Progenitor cell of endocrine pancreas (in vitro differentiated cells): ENCODE measurements around the gene CLSTN2. TPM values are rescaled to one million over a fixed set of nuclear protein-coding genes. Genes with fewer than 3 reads are reported as not detected.

Experiments used
- DNase-seq: peaks from one replicate; pipeline ENCODE4 v3.0.0; 2021; ENCODE audit warnings: low spot score; ENCODE audit not compliant: unreplicated experiment
- H3K27ac Mint-ChIP-seq: 2 replicates; pipeline ENCODE4 v1.8.0; 2021; ENCODE audit warnings: mild to moderate bottlenecking, moderate library complexity, mixed read lengths
- H3K27me3 Mint-ChIP-seq: 2 replicates; pipeline ENCODE4 v1.8.0; 2021; ENCODE audit warnings: mixed read lengths
- H3K36me3 Mint-ChIP-seq: 2 replicates; pipeline ENCODE4 v1.8.0; 2022; ENCODE audit warnings: mixed read lengths; ENCODE audit not compliant: insufficient read depth
- H3K4me1 Mint-ChIP-seq: 2 replicates; pipeline ENCODE4 v1.8.0; 2021; ENCODE audit warnings: low read depth, mixed read lengths
- H3K4me3 Mint-ChIP-seq: 2 replicates; pipeline ENCODE4 v1.8.0; 2021; ENCODE audit warnings: low read depth, mild to moderate bottlenecking, moderate library complexity, mixed read lengths
- H3K9me3 Mint-ChIP-seq: 2 replicates; pipeline ENCODE4 v1.8.0; 2021; ENCODE audit warnings: low read depth, mixed read lengths
- CTCF ChIP-seq: fragments of 200-600 bp; sonication (generic); IDR thresholded peaks from one replicate; pipeline ENCODE4 v1.5.0; 2021; ENCODE audit warnings: antibody characterized with exemption, mild to moderate bottlenecking; ENCODE audit not compliant: unreplicated experiment
- total RNA-seq: library from RNA; stranded (reverse); gene quantifications from 2 replicates; pipeline ENCODE4 v1.2.1, GENCODE V29; 2021

CLSTN2 gene
- total RNA-seq, 1 donor from 2014 or later = 2.8 TPM

DNA sequence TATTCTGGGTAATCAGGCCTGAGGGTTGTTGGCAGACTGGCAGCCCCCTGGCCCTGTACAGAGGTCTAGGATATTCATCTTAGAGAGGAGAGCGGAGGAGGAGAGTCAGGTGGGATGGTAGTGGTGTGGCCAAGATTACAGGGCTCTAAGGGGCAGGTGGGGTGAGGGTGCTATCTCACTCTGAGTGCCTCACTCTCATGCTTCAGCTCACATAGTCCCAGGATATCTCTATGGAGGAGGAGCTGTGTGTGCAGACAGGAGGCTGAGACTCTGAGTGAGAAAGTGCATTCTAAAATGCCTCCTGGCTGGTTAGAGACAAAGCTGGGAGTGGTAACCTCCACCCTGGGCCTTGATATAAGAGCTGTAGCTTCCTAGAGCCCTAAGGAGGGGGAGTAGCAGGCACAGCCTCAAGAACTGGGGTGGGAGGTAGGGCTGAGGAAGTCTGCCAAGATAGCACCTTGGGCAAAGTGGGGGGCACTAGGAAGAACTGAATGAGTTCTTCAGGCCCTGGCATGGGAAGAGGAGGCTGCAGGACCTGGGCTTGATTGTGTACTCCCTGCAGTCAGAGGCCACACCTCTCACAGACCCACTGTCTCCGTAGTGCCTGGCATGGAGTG lies 39.9 kb downstream of the CLSTN2 start:
- H3K27me3 Mint-ChIP-seq = peaks cover 4% of the 10 kb centered on the region
- no peaks in the 10 kb centered on the region for H3K9me3 Mint-ChIP-seq
- H3K27ac Mint-ChIP-seq = no peak overlapping the region
- H3K4me3 Mint-ChIP-seq = no peak overlapping the region
- H3K4me1 Mint-ChIP-seq = peaks cover 3% of the 10 kb centered on the region
- DNase-seq = no peak
- H3K36me3 Mint-ChIP-seq = no peaks in the 10 kb centered on the region
- no peak for TF ChIP-seq CTCF

GRCh38 chr3:139975594-139976365 lies 40.8 kb downstream of the CLSTN2 start:
- DNase-seq = no peak
- peaks cover under 1% of the 10 kb centered on the region for H3K27me3 Mint-ChIP-seq
- no peaks in the 10 kb centered on the region for H3K9me3 Mint-ChIP-seq
- no peak overlapping the region for H3K4me3 Mint-ChIP-seq
- H3K27ac Mint-ChIP-seq = no peak overlapping the region
- H3K36me3 Mint-ChIP-seq = no peaks in the 10 kb centered on the region
- no peak for TF ChIP-seq CTCF
- peaks cover 3% of the 10 kb centered on the region for H3K4me1 Mint-ChIP-seq

GRCh38 chr3:139978966-139979365 lies 44.0 kb downstream of the CLSTN2 start:
- DNase-seq = no peak
- Mint-ChIP-seq H3K4me1 (peaks cover 3% of the 10 kb centered on the region), H3K9me3 (no peaks in the 10 kb centered on the region), H3K27me3 (no peaks in the 10 kb centered on the region), H3K27ac (no peak overlapping the region), H3K4me3 (no peak overlapping the region), H3K36me3 (no peaks in the 10 kb centered on the region)
- TF ChIP-seq CTCF = no peak

- Mint-ChIP-seq H3K4me3 (no peak overlapping the region), H3K4me1 (peaks cover 3% of the 10 kb centered on the region), H3K36me3 (no peaks in the 10 kb centered on the region), H3K27ac (no peak overlapping the region), H3K9me3 (no peaks in the 10 kb centered on the region), H3K27me3 (peaks cover 7% of the 10 kb centered on the region)
- DNase-seq = no peak
- no peak for TF ChIP-seq CTCF
Measured at GRCh38 chr3:139979991-139980390, 45.0 kb downstream of the CLSTN2 start.

GRCh38 chr3:139982404-139982803 lies 47.4 kb downstream of the CLSTN2 start:
- peaks cover 3% of the 10 kb centered on the region for H3K4me1 Mint-ChIP-seq
- TF ChIP-seq CTCF = peak; percentile 35
- H3K9me3 Mint-ChIP-seq = no peaks in the 10 kb centered on the region
- no peak for DNase-seq
- H3K27me3 Mint-ChIP-seq = peaks cover 7% of the 10 kb centered on the region
- H3K4me3 Mint-ChIP-seq = no peak overlapping the region
- H3K27ac Mint-ChIP-seq = no peak overlapping the region
- no peaks in the 10 kb centered on the region for H3K36me3 Mint-ChIP-seq
